ENCODE measurements around the gene LDHA.

Gene LDHA

GRCh38 chr11:18408558-18409291 lies 14.4 kb downstream of the LDHA start:
- Mint-ChIP-seq H3K27me3 (no peaks in the 10 kb centered on the region), H3K9me3 (peaks cover 0 to 4% of the 10 kb centered on the region in 2 donors), H3K27ac (no peak overlapping the region), H3K4me3 (no peak overlapping the region), H3K4me1 (peaks cover 7 to 9% of the 10 kb centered on the region in 2 donors), H3K36me3 (peaks cover 28% of the 10 kb centered on the region in 2 donors)
- ATAC-seq (replicated peaks) (peak in 1 of 2 donors; percentile 22), DNase-seq (no peak)

- Mint-ChIP-seq H3K4me1 (peaks cover 4% of the 10 kb centered on the region in 2 donors), H3K27ac (no peak overlapping the region), H3K9me3 (no peaks in the 10 kb centered on the region), H3K36me3 (no peaks in the 10 kb centered on the region), H3K27me3 (no peaks in the 10 kb centered on the region), H3K4me3 (no peak overlapping the region)
- ATAC-seq (replicated peaks) (no peak), DNase-seq (no peak)
Observed at GRCh38 chr11:18416459-18416858, 22.1 kb downstream of the LDHA start.

- Mint-ChIP-seq H3K36me3 (no peaks in the 10 kb centered on the region), H3K4me3 (no peak overlapping the region), H3K27ac (no peak overlapping the region), H3K4me1 (no peaks in the 10 kb centered on the region), H3K9me3 (no peaks in the 10 kb centered on the region), H3K27me3 (no peaks in the 10 kb centered on the region)
- ATAC-seq (replicated peaks) (no peak), DNase-seq (no peak)
Observed at GRCh38 chr11:18419040-18419439, 24.7 kb downstream of the LDHA start.

- no peaks in the 10 kb centered on the region for H3K9me3 Mint-ChIP-seq
- H3K4me1 Mint-ChIP-seq, result no peaks in the 10 kb centered on the region
- H3K27me3 Mint-ChIP-seq, result no peaks in the 10 kb centered on the region
- no peak overlapping the region for H3K4me3 Mint-ChIP-seq
- no peaks in the 10 kb centered on the region for H3K36me3 Mint-ChIP-seq
- ATAC-seq (replicated peaks) (no peak), DNase-seq (no peak)
- peak overlapping the region; percentile 38 for H3K27ac Mint-ChIP-seq
Observed at GRCh38 chr11:18420067-18420466, 25.7 kb downstream of the LDHA start.

GRCh38 chr11:18427240-18427639 lies 32.9 kb downstream of the LDHA start:
- no peak overlapping the region for H3K4me3 Mint-ChIP-seq
- DNase-seq, result no peak
- H3K36me3 Mint-ChIP-seq, result no peaks in the 10 kb centered on the region
- no peak overlapping the region for H3K27ac Mint-ChIP-seq
- no peak for ATAC-seq (replicated peaks)
- H3K4me1 Mint-ChIP-seq, result peaks cover 0 to 1% of the 10 kb centered on the region in 2 donors
- H3K27me3 Mint-ChIP-seq, result peaks cover 0 to 4% of the 10 kb centered on the region in 2 donors
- H3K9me3 Mint-ChIP-seq, result no peaks in the 10 kb centered on the region

- H3K4me3 Mint-ChIP-seq, result no peak overlapping the region
- H3K27ac Mint-ChIP-seq, result peak overlapping the region; percentile 71
- ATAC-seq (replicated peaks), result no peak
- peaks cover 0 to 4% of the 10 kb centered on the region in 2 donors for H3K27me3 Mint-ChIP-seq
- H3K9me3 Mint-ChIP-seq, result peaks cover 0 to 4% of the 10 kb centered on the region in 2 donors
- no peaks in the 10 kb centered on the region for H3K36me3 Mint-ChIP-seq
- no peak for DNase-seq
- H3K4me1 Mint-ChIP-seq, result peaks cover 0 to 1% of the 10 kb centered on the region in 2 donors
Observed at GRCh38 chr11:18429332-18429731, 35.0 kb downstream of the LDHA start.

- no peak overlapping the region for H3K4me3 Mint-ChIP-seq
- peaks cover 0 to 3% of the 10 kb centered on the region in 2 donors for H3K9me3 Mint-ChIP-seq
- no peaks in the 10 kb centered on the region for H3K36me3 Mint-ChIP-seq
- ATAC-seq (replicated peaks) (no peak), DNase-seq (no peak)
- no peak overlapping the region for H3K27ac Mint-ChIP-seq
- peaks cover 0 to 8% of the 10 kb centered on the region in 2 donors for H3K27me3 Mint-ChIP-seq
- H3K4me1 Mint-ChIP-seq, result no peaks in the 10 kb centered on the region
Observed at GRCh38 chr11:18438691-18439090, 44.3 kb downstream of the LDHA start.

GRCh38 chr11:18449251-18449650 lies 54.9 kb downstream of the LDHA start:
- Mint-ChIP-seq H3K36me3 (no peaks in the 10 kb centered on the region), H3K27ac (no peak overlapping the region), H3K9me3 (no peaks in the 10 kb centered on the region), H3K27me3 (peaks cover 12 to 17% of the 10 kb centered on the region in 2 donors), H3K4me3 (no peak overlapping the region), H3K4me1 (peaks cover 3 to 5% of the 10 kb centered on the region in 2 donors)
- DNase-seq (no peak), ATAC-seq (replicated peaks) (peak in 1 of 2 donors; percentile 29)

- no peaks in the 10 kb centered on the region for H3K9me3 Mint-ChIP-seq
- peaks cover 0 to 6% of the 10 kb centered on the region in 2 donors for H3K4me1 Mint-ChIP-seq
- no peak for DNase-seq
- no peak for ATAC-seq (replicated peaks)
- peaks cover 18 to 25% of the 10 kb centered on the region in 2 donors for H3K27me3 Mint-ChIP-seq
- no peak overlapping the region for H3K27ac Mint-ChIP-seq
- no peaks in the 10 kb centered on the region for H3K36me3 Mint-ChIP-seq
- H3K4me3 Mint-ChIP-seq, result no peak overlapping the region
Observed at GRCh38 chr11:18452927-18453326, 58.6 kb downstream of the LDHA start.

GRCh38 chr11:18455686-18456372 lies 61.5 kb downstream of the LDHA start, which contains the start of gene LDHAL6A:
LDHAL6A (plus strand) TSS chr11:18455856; CDS start chr11:18456681, 825 bp downstream.
- ATAC-seq (replicated peaks), result peak in 1 of 2 donors; percentile 36

GRCh38 chr11:18457450-18457849 lies 63.1 kb downstream of the LDHA start:
- Mint-ChIP-seq H3K4me1 (peaks cover 0 to 6% of the 10 kb centered on the region in 2 donors), H3K9me3 (no peaks in the 10 kb centered on the region), H3K27ac (no peak overlapping the region), H3K27me3 (peaks cover 9 to 14% of the 10 kb centered on the region in 2 donors), H3K36me3 (no peaks in the 10 kb centered on the region), H3K4me3 (no peak overlapping the region)
- DNase-seq, result no peak
- no peak for ATAC-seq (replicated peaks)

More at GRCh38 chr11:18455686-18456372, 61.5 kb downstream of the LDHA start, which contains the start of gene LDHAL6A:
- peak within 1 kb of the TSS in 1 of 2 donors; percentile 10 for H3K4me3 Mint-ChIP-seq
- H3K9me3 Mint-ChIP-seq, result no peaks in the 10 kb centered on the region
- H3K4me1 Mint-ChIP-seq, result peaks cover 0 to 6% of the 10 kb centered on the region in 2 donors
- DNase-seq, result no peak
- no peak within 1 kb of the TSS for H3K27ac Mint-ChIP-seq
- no peaks in the 10 kb centered on the region for H3K36me3 Mint-ChIP-seq
- peaks cover 9 to 14% of the 10 kb centered on the region in 2 donors for H3K27me3 Mint-ChIP-seq

All from stimulated activated naive B cell treated with anti-CD40 and anti-IgM and Interleukin-4, amounts not matched to agents 10 μg/mL and 1 μg/mL and 100 μg/mL, for 72 hours (primary cell).